Left forelimb (tissue), 1 donor: ENCODE measurements around the gene NARF.
"Not testable (repeated sequence)": the region's sequence is repeated elsewhere in the genome, so short reads cannot be mapped to it uniquely, and the experiment has no call there.

Experiments
- DNase-seq: peaks from one replicate; pipeline ENCODE4 v3.0.0-alpha.2; 2018; ENCODE audit warnings: low spot score

The NARF gene

GRCh38 chr17:82446124-82446523, 12.4 kb upstream of the NARF start:
- DNase-seq = no peak

DNA sequence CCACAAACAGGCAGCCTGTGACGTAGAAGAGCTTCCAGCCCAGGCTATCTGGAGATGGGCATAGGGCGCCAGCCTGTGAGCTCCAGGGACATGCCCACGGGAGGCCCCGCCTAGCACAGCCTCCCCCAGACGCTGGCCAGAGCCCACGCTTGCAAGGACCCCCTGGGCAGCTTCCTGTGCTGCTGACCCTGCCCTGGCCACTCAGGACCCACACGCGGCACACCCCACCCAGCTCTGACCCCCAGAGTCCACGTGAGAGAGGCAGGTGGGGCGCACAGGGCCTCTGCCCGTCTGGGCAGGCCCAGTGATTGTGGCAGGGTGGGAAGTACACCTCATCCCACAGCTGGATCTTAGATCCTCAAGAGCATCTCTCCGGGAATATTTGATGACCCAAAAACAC, 11.9 kb upstream of the NARF start:
- DNase-seq = no peak

DNA sequence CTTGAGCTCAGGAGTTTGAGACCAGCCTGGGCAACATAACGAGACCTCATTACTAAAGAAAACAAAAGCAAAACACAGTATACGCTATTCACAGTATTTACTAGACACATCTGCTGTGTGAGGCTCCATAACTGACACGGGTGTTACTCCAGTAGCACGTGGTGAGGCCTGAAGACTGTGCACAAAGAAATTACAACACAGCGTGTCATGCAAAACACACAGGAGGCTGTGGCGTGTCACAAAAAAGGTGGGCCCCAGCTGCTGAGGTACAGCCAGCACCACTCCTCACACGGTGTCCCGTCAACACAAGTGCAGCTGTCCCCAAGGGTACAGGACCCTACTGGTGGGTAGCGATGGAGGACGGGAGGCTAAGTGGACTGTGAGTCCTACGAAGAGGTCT, 10.7 kb upstream of the NARF start:
- DNase-seq = no peak

- DNase-seq = no peak
Measured at GRCh38 chr17:82449131-82449882, 9.2 kb upstream of the NARF start.

GRCh38 chr17:82449883-82450356, 8.6 kb upstream of the NARF start:
- DNase-seq = no peak

DNA sequence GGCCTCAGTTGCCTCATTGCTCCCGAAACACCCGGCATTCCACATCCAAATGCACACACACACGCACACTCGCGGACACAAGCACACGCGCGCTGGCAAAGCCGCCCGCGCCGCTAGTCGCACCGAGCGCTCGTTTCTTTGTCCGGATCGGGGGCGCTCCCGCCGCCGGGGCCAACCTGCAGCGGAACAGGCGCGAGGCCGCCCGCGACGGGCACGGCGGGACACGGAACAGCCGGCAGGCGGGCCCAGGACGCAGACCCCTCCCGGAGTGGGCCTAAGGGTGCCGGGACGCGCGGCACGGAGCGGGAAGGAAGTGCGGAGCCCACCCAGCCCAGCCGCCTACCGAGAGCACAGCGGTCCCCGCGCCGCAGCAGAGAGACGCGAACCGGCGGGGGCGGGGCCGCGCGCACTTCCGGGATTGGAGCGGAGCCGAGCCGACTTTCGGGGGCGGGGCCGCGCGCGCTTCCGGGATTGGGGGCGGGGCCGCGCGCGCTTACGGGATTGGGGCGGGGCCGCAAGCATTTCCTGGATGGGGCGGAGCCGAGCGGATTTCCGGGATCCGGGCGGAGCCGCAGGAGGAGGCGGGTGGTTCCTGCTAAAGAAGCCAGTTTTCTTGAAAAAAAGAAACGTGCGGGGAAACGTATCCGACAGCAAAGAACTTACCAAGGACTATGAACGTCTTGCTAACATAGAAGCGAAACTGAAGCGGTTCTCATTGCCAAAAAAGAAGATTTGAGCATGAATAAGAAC, 8.0 kb upstream of the NARF start, which contains the start of gene CYBC1:
Gene CYBC1, minus strand, starts transcription at position 396 of the 750 bp plus-strand sequence. CDS start 1,498 bp downstream, outside the sequence.
- peak; percentile 97 for DNase-seq

DNA sequence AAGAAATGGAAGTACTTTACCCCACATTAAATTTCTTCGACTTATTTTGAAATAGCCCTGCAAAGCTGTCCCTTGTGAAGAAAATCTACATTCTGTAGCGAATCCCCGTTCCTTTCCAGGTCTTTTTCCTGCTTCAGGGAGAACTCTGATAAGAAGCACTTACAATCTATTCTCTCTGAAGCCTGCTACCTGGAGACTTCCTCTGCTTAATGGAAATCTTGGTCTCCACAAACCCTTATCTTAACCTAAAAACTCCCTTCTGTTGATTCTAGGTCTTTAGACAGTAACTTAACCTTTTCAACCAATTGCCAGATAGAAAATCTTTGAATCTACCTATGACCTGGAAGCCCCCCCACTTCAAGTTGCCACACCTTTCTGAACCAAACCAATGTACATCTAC, 6.4 kb upstream of the NARF start:
- DNase-seq = no peak

- not testable (repeated sequence) for DNase-seq
Measured at GRCh38 chr17:82453151-82453550, 5.4 kb upstream of the NARF start.

DNA sequence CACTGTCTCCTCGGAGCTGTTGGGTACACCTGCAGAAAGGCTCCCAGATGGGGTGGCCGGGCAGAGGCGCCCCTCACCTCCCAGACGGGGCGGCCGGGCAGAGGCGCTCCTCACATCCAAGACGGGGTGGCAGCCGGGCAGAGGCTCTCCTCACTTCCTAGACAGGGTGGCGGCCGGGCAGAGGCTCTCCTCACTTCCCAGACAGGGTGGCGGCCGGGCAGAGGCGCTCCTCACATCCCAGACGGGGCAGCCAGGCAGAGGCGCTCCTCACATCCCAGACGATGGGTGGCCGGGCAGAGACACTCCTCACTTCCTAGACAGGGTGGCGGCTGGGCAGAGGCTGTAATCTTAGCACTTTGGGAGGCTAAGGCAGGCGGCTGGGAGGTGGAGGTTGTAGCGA, 4.8 kb upstream of the NARF start:
- not testable (repeated sequence) for DNase-seq

- no peak for DNase-seq
Measured at GRCh38 chr17:82457073-82457928, 1.2 kb upstream of the NARF start.

DNA sequence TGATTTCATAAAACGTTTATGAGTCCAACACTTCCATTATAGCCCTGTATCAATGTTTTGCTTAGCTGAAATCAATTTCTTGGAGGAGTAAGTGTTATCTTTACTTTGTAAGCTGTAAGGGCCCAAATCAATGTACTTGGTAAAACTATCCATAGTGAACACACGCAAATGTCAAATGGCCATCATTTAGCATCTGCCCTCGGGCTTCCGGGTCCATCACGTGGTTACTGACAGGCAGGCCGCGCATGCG, 687 bp upstream of the NARF start:
- DNase-seq = no peak

DNA sequence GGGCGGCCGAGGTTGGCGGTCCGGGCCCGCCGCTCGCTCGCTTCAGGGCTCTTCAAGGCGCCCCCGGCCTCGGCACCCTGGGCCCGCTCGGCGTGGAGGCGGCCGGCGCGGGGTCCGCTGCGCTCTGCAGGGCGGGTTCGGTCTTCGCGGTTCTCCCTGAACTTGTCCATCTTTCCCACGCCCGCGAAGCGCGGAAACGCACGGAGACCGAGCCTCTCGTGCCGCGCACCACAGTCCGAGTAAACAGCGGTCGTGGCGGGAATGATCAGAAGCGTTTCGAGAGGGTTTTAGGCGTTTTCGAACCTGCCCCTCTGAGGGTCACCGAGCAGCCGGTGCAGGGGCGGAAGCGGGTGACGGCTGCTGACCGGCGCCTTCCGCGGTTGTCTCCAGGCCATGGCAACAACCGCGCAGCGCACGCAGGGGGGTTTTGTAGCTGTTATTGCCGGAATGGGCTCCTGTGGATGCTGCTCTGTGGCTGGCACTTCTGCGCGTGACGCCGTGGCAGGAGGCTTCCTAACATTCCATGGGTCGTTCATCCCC, 414 bp downstream of the NARF start:
- DNase-seq = no peak

DNA sequence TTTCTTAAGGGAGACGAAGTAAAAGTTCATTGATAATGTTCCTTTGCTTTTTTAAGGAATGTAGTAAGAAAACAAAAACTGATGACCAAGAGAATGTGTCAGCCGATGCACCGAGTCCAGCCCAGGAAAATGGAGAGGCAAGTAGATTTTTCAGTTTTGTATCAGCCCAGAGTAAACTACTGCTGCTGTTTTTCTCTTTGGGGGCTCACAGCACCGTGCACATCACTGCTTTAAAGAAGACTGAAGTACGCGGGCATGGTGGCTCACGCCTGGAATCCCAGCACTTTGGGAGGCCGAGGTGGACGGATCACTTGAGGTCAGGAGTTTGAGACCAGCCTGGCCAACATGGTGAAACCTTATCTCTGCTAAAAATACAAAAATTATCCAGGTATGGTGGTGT, 1.4 kb downstream of the NARF start:
- DNase-seq = not testable (repeated sequence)

DNA sequence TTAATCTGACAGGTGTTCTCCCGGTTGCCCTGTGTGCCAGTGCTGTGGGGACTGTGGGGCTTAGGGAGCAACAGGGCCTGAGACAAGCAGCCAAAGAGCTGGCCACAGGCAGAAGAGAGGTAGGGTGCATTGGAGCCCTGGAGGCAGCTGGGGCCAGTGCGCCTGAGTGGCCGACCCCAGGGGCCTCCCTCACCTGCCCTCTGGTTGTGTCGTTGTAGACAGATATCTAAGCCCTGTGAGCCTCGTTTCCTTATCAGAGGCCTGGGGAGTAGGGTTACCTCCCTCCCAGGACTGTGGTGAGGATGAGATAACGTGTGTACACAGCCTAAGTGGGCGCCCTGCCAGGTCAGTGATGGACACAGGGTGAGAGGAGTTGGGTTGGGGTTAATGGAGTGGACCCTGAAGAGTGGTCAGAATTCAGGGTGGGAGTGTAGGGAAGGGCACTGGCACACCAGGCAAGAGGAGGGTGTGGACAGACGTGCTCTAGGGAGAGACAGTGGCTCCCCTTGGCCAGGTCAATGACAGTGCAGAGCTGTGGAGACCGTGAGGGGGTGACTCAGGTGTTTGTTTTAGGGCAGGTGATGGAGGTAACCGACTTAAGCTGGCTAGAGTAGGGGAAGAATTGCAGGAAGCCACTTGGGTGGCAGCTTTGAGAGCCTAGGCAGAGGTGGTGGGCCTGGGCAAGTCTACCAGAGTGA, 3.4 kb downstream of the NARF start:
- DNase-seq = no peak

- DNase-seq = no peak
Measured at GRCh38 chr17:82463391-82463790, 4.8 kb downstream of the NARF start.

DNA sequence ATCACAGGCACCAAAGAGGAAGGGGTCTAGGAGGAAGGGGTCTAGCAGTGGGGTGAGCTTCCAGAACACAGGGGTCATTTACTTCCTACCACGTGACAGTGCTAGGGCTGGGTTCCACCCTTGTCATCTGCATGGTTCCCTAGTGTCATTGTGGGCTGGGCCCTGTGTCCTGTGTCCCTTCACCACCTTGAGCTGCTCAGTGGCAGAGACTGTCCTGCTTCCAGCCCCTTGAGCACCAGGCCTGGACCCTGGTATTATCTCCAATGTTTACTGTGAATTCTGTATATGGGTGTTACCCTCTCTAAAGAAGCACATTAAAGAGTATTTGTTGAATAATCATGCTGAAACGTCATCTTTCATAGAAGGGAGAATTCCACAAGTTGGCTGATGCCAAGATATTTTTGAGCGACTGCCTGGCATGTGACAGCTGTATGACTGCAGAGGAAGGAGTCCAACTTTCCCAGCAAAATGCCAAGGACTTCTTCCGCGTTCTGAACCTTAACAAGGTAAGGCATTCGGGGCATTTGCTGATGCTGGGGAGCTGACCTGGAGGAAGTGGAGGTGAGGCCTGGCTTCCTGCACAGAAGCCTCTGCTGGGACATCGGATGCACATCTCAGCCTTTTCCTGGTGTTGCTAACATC, 5.5 kb downstream of the NARF start:
- DNase-seq = no peak

- DNase-seq = no peak
Measured at GRCh38 chr17:82464567-82464929, 6.0 kb downstream of the NARF start.

DNA sequence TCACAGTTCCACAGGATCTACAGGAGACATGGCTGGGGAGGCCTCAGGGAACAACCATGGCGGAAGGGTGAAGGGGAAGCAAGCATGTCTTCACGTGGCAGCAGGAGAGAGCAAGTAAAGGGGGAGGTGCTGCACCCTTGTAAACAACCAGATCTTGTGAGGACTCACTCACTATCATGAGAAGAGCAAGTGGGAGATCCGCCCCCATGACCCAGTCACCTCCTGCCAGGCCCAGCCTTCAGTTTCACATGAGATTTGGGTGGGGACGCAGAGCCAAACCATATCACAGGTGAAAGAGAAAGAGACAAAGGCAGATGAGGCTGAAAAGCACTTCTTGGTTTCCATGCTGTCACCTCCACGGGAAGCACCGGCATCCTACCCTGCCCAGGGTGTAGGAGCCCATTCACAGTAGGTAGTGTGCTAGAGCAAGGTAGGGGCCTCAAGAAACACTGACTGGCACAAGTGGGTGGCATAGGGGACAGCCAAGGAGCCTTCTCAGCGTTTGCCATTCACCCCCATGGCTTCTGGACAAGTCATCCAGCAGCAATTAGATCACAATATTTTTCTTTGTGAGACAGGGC, 6.6 kb downstream of the NARF start:
- no peak for DNase-seq

- no peak for DNase-seq
Measured at GRCh38 chr17:82468692-82469091, 10.2 kb downstream of the NARF start.

- no peak for DNase-seq
Measured at GRCh38 chr17:82470065-82470464, 11.5 kb downstream of the NARF start.
